Lower leg skin (tissue), 4 donors: ENCODE measurements around the gene RB1. TPM values are rescaled to one million over a fixed set of nuclear protein-coding genes. Genes with fewer than 3 reads are reported as not detected.

Experiments used
- DNase-seq, 2 donors: peaks; one replicate each; pipeline ENCODE4 v3.0.0-alpha.2; 2019; ENCODE audit warnings: low spot score in 2 of 2
- H3K4me3 ChIP-seq: fragments of 200-600 bp; sonication (generic); 2 replicates; pipeline ENCODE4 v1.5.1; 2017; ENCODE audit warnings: mild to moderate bottlenecking, low read depth; ENCODE audit not compliant: poor library complexity, severe bottlenecking
- CTCF ChIP-seq, 3 donors: fragments of 450-650 bp; IDR thresholded peaks; one replicate each; pipeline ENCODE4 v1.5.1; 2016; ENCODE audit warnings: antibody characterized with exemption in 3 of 3, mild to moderate bottlenecking in 3 of 3, moderate library complexity in 2 of 3
- POLR2A ChIP-seq, 2 donors: fragments of 450-650 bp; IDR thresholded peaks; one replicate each; pipeline ENCODE4 v1.6.1; 2016 to 2017; ENCODE audit warnings: antibody characterized with exemption in 2 of 2, mild to moderate bottlenecking in 1 of 2, moderate library complexity in 1 of 2
- WGBS, 2 donors: methylation state at CpG; one replicate each; pipeline ENCODE4 v1.1.5; 2018; 5-methylcytosine and 5-hydroxymethylcytosine counted together
- intact Hi-C: fragments of 100-400 bp; cut with DNase I; formaldehyde crosslinking; loops from one replicate; pipeline ENCODE4 v1.15.0; 2023; ENCODE audit warnings: low total_unique reads
- total RNA-seq, 4 donors: library from RNA; depleted of rRNA; stranded (reverse); fragments of >200 nt; gene quantifications; one replicate each; pipeline ENCODE4 v1.1.0, GENCODE V29; 2016

The RB1 gene
- total RNA-seq, 4 donors from 2014 or later = 15.8 to 20.0 (median 16.4) TPM

DNA sequence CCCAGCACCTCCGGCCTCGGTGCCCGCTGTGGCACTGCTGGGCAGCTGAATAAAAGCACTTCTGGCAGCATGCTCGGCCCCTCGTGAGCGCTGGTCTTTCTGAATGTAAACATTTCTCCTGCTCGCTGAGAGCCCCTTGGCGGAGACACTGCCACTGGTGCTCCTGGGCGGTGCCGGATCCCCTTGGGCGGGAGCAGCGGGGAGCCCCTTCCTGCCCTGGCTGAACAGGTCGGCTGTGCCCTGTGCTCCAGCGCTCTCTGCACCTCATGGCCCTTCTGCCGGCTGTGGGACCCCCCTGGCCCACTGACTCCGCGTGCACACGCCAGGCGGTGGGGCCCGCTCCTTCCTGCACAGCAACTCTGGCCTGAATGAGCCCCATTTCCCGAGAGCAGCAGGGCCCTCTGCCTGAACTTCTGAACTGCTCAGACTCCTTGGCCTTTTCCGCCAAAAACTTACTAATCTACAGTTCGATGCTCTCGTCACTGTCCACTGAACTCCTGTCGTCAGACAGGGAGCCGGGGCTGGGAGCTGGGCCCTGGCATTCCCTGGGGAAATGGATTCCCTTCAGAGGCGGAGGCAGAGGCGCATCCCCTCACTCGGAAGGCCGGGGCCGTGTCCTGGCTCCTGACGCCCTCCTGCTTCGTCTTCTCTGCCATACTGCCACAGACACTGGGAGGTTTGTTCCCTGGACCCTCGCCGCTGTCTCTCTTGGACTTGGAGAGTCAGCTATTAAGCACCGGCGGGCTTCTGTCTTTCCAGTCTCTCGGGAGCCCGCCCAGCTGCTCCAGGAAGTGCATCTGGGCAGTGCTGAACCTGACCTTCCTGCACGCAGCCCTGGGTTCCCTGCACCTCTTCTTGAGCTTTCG is 14.2 kb downstream of the RB1 start:
- 86% methylated on average over 39 to 41 of the region's 41 CpGs for WGBS, 2 donors
- intact Hi-C loops = loop anchor here (10.0 kb wide), 1 partner anchor 77 kb away; no protein-coding TSS in a partner anchor
- TF ChIP-seq CTCF (IDR thresholded peaks at IDR 0.05) (no peak), POLR2A (IDR thresholded peaks at IDR 0.05) (no peak)
- peak in 1 of 2 donors; percentile 85 for DNase-seq
- no peak overlapping the region for H3K4me3 ChIP-seq

DNA sequence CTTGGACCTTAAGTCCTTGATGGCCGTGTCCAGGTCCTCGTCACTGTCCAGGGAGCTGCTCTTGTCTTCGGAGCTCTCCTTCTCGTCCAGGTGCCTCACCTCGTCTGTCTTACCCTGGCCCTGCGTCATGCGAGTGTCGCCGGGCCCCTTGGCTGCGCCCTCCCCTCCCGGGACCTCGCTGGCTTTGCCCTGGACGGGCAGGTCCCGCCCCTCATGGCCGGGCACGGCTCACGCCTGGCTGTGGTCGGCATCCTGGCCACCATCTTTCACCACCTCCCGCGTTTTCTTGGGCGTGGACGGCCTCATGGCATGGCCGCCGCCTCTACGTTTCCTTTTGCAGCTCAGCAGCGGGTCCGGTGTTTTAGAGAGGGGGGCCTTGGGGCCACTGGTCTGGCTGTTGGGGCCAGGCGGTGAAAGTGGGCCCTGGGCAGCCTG is 14.8 kb downstream of the RB1 start:
- no peak overlapping the region for H3K4me3 ChIP-seq
- WGBS, 2 donors = 66 to 79% methylated on average over 28 of the region's 28 CpGs
- DNase-seq = no peak
- TF ChIP-seq CTCF (IDR thresholded peaks at IDR 0.05) (no peak), POLR2A (IDR thresholded peaks at IDR 0.05) (no peak)
- intact Hi-C loops = loop anchor here (10.0 kb wide), 1 partner anchor 76 kb away; no protein-coding TSS in a partner anchor

DNA sequence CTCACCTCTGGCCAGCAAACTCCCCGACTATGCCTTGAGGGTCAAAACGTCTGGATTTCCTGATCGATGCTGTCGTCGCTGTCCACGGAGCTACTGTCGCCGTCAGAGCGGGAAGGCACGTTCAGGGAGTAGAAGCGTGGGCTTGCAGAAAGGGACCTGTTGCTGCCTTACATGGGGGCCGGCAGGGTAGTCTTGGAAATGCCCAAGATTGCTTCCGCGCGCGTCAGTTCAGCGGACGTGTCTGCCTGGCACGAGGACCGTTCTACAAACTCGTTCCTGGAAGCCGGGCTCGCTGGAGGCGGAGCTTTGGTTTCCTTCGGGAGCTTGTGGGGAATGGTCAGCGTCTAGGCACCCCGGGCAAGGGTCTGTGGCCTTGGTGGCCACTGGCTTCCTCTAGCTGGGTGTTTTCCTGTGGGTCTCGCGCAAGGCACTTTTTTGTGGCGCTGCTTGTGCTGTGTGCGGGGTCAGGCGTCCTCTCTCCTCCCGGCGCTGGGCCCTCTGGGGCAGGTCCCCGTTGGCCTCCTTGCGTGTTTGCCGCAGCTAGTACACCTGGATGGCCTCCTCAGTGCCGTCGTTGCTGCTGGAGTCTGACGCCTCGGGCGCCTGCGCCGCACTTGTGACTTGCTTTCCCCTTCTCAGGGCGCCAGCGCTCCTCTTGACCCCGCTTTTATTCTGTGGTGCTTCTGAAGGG is 15.4 kb downstream of the RB1 start:
- TF ChIP-seq POLR2A (IDR thresholded peaks at IDR 0.05) (no peak), CTCF (IDR thresholded peaks at IDR 0.05) (no peak)
- no peak overlapping the region for H3K4me3 ChIP-seq
- 49 to 76% methylated on average over 45 to 47 of the region's 47 CpGs for WGBS, 2 donors
- DNase-seq = no peak
- intact Hi-C loops = loop anchor here (10.0 kb wide), 1 partner anchor 76 kb away; no protein-coding TSS in a partner anchor

- intact Hi-C loops = loop anchor here (10.0 kb wide), 1 partner anchor 75 kb away; no protein-coding TSS in a partner anchor
- TF ChIP-seq CTCF (IDR thresholded peaks at IDR 0.05) = no peak
- no peak for DNase-seq
- WGBS, 2 donors = 71 to 73% methylated on average over 31 to 48 of the region's 48 CpGs
- peak overlapping the region; percentile 12 for H3K4me3 ChIP-seq
Measured at GRCh38 chr13:48319531-48320398, 16.2 kb downstream of the RB1 start.

DNA sequence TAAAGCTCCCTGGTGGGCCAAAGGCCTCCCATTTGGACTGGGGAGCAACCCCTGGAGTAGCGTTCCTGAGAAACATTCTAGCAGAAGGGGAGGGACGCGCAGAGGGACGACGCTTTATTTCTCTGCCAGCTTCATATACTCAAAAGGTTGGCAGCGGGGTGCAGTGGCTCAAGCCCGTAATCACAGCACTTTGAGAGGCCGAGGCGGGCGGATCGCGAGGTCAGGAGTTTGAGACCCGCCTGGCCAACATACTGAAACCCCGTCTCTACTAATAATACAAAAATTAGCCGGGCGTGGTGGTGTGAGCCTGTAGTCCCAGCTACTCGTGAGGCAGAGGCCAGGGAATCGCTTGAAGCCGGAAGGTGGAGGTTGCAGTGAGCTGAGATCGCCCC is 16.8 kb downstream of the RB1 start:
- intact Hi-C loops = no loop called here
- 68 to 78% methylated on average over 20 of the region's 20 CpGs for WGBS, 2 donors
- peak overlapping the region; percentile 12 for H3K4me3 ChIP-seq
- DNase-seq = no peak
- TF ChIP-seq CTCF (IDR thresholded peaks at IDR 0.05) (no peak), POLR2A (IDR thresholded peaks at IDR 0.05) (no peak)
